NB4 (cell line): ENCODE data around the gene GPRIN1.

Experiments used
- DNase-seq: peaks from one replicate; pipeline ENCODE4 v3.0.0; 2010; ENCODE audit warnings: low read depth
- H3K4me3 ChIP-seq: one replicate; pipeline ENCODE4 v1.5.1; 2011; ENCODE audit warnings: mild to moderate bottlenecking, low read depth, low read length, moderate library complexity
- MYC ChIP-seq: IDR thresholded peaks from 2 replicates; pipeline ENCODE4 v1.6.1; 2011; ENCODE audit warnings: low read depth, low read length
- POLR2A ChIP-seq: IDR thresholded peaks from 2 replicates; pipeline ENCODE4 v1.6.1; 2011; ENCODE audit warnings: mild to moderate bottlenecking; ENCODE audit not compliant: insufficient read length; ENCODE audit errors: extremely low read depth
- TF ChIP-seq, protein P1 (sequence below): IDR thresholded peaks from 2 replicates; pipeline ENCODE4 v1.6.1; 2011; ENCODE audit warnings: low read depth, low read length
- TF ChIP-seq, protein P2 (sequence below): IDR thresholded peaks from one replicate; pipeline ENCODE4 v1.5.1; 2012; ENCODE audit warnings: low read depth, low read length

The GPRIN1 gene

GRCh38 chr5:176624938-176625337 is 15.0 kb upstream of the GPRIN1 start:
- TF ChIP-seq, protein P1, sequence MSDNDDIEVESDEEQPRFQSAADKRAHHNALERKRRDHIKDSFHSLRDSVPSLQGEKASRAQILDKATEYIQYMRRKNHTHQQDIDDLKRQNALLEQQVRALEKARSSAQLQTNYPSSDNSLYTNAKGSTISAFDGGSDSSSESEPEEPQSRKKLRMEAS: no peak
- TF ChIP-seq, protein P2, sequence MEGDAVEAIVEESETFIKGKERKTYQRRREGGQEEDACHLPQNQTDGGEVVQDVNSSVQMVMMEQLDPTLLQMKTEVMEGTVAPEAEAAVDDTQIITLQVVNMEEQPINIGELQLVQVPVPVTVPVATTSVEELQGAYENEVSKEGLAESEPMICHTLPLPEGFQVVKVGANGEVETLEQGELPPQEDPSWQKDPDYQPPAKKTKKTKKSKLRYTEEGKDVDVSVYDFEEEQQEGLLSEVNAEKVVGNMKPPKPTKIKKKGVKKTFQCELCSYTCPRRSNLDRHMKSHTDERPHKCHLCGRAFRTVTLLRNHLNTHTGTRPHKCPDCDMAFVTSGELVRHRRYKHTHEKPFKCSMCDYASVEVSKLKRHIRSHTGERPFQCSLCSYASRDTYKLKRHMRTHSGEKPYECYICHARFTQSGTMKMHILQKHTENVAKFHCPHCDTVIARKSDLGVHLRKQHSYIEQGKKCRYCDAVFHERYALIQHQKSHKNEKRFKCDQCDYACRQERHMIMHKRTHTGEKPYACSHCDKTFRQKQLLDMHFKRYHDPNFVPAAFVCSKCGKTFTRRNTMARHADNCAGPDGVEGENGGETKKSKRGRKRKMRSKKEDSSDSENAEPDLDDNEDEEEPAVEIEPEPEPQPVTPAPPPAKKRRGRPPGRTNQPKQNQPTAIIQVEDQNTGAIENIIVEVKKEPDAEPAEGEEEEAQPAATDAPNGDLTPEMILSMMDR: no peak
- no peak for TF ChIP-seq POLR2A
- no peak for TF ChIP-seq MYC
- no peak overlapping the region for H3K4me3 ChIP-seq
- no peak for DNase-seq

GRCh38 chr5:176624142-176624541 is 14.2 kb upstream of the GPRIN1 start:
- no peak overlapping the region for H3K4me3 ChIP-seq
- TF ChIP-seq POLR2A (no peak), MYC (no peak)
- TF ChIP-seq, protein P2: no peak
- TF ChIP-seq, protein P1: no peak
- DNase-seq: no peak

DNA sequence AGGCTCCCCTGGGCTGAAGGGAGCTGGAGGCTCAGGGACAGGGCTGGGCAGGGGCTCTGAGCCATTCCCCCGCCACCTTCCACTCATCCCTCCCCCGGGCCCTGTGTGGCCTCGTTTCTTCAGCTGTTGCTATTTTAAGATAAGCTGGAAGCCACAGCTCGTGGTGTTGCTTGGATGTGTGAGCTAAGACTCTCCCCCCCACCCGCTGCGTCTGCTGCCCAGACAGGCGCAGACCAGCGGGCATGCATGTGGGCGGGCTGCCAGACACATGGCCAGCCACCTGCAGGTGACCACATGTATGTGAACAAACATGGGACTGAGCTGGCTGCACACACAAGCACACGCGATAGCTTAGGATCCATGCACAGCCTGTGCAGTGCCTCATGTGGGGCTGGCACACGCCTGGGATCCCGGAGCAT is 11.7 kb upstream of the GPRIN1 start:
- no peak overlapping the region for H3K4me3 ChIP-seq
- peak; percentile 36 for DNase-seq
- TF ChIP-seq POLR2A (no peak), MYC (no peak)
- TF ChIP-seq, protein P2: no peak

DNA sequence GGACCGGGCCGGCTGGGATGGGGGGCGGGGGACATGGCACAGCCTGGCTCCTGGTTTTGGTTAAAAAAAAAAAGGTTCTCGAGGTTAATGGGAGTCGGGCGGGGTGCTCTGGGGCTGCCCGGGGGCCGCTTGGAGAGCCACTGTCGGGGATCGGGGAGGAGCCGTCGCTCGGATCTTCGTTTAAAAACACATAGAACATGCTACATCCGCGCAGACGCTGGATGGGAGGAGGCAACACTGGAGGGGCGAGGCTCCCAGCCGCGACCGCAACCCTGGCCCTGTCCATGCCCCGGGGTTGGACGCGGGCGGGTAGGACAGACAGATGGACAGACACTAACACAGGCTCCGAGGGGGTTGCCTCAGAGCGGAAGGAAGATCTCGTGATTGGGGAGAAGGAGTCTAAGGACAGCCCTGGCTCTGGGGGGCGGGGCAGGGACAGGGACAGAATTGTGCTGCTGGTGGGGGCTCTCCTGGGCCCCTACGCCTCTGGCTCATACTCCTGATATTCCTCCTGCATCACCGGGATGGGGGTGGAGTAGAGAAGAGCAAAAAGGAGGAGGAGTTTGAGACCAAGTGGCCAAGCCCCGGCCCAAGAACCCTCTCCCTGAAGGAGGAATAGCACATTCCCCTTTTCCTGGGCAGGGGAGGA is 10.5 kb upstream of the GPRIN1 start:
- no peak overlapping the region for H3K4me3 ChIP-seq
- no peak for DNase-seq
- TF ChIP-seq MYC (no peak), POLR2A (no peak)
- TF ChIP-seq, protein P1: no peak
- TF ChIP-seq, protein P2: no peak

GRCh38 chr5:176619569-176620332 is 9.8 kb upstream of the GPRIN1 start:
- no peak overlapping the region for H3K4me3 ChIP-seq
- DNase-seq: no peak
- TF ChIP-seq POLR2A (no peak), MYC (no peak)
- TF ChIP-seq, protein P2: no peak
- TF ChIP-seq, protein P1: no peak
